Hematopoietic multipotent progenitor cell (in vitro differentiated cells): ENCODE results near the gene CIDEC. TPM values are rescaled to one million over a fixed set of nuclear protein-coding genes. Genes with fewer than 3 reads are reported as not detected.

Experiments
- DNase-seq, 3 donors: peaks; one replicate each; pipeline ENCODE4 v3.0.0-alpha.2; 2011 to 2015; ENCODE audit warnings: low read depth in 2 of 3, low spot score in 2 of 3
- small RNA-seq: library from RNA; depleted of rRNA; stranded (forward); fragments of <200 nt; gene quantifications from one replicate; pipeline ENCODE3, GENCODE V24; 2012
- total RNA-seq: library from RNA; depleted of rRNA; stranded (reverse); fragments of >200 nt; gene quantifications from one replicate; pipeline ENCODE4 v1.2.3, GENCODE V29; 2012

Gene CIDEC
- total RNA-seq, 1 donor = under 0.01 TPM

- DNase-seq = no peak
Measured at GRCh38 chr3:9817436-9817835, 62.6 kb downstream of the CIDEC start.

Small RNA genes within 50 kb of the gene (small RNA-seq; reads per million reads assigned to genes)
- gene RNU6-882P = not detected

Other genes with a start within 250 kb of the CIDEC start
- 64.1 TPM for gene MTMR14, start 230.7 kb downstream of the CIDEC start, total RNA-seq
- gene CPNE9, start 176.4 kb downstream of the CIDEC start, total RNA-seq = 0.81 TPM
- gene BRPF1, start 148.5 kb downstream of the CIDEC start, total RNA-seq = 62.2 TPM
- gene OGG1, start 130.3 kb downstream of the CIDEC start, total RNA-seq = 30.7 TPM
- 1.1 TPM for gene CAMK1, start 110.3 kb downstream of the CIDEC start, total RNA-seq
- 41.5 TPM for gene TADA3, start 87.8 kb downstream of the CIDEC start, total RNA-seq
- 184 TPM for gene ARPC4, start 87.2 kb downstream of the CIDEC start, total RNA-seq
- 35.3 TPM for gene TTLL3, start 70.0 kb downstream of the CIDEC start, total RNA-seq
- 42.8 TPM for gene RPUSD3, start 36.2 kb downstream of the CIDEC start, total RNA-seq
- 41.5 TPM for gene JAGN1, start 10.4 kb upstream of the CIDEC start, total RNA-seq
- 1.9 TPM for gene IL17RE, start 22.6 kb upstream of the CIDEC start, total RNA-seq
- gene IL17RC, start 36.8 kb upstream of the CIDEC start, total RNA-seq = 31.2 TPM
- 22.1 TPM for gene CRELD1, start 53.6 kb upstream of the CIDEC start, total RNA-seq
- 8.1 TPM for gene PRRT3, start 72.2 kb upstream of the CIDEC start, total RNA-seq
- gene EMC3, start 106.6 kb upstream of the CIDEC start, total RNA-seq = 37.4 TPM
- 8.9 TPM for gene FANCD2, start 146.2 kb upstream of the CIDEC start, total RNA-seq
- gene FANCD2OS, start 228.0 kb upstream of the CIDEC start, total RNA-seq = not detected
- 76.5 TPM for gene BRK1, start 235.4 kb upstream of the CIDEC start, total RNA-seq